ENCODE results near the gene STX16.
A peak's percentile ranks its signal among the peaks of the same experiment; 100 is the strongest.
"Not testable (repeated sequence)": the region's sequence is repeated elsewhere in the genome, so short reads cannot be mapped to it uniquely, and the experiment has no call there.

Gene STX16

GRCh38 chr20:58637466-58638213 lies 13.4 kb upstream of the STX16 start:
- DNase-seq: no peak

DNA sequence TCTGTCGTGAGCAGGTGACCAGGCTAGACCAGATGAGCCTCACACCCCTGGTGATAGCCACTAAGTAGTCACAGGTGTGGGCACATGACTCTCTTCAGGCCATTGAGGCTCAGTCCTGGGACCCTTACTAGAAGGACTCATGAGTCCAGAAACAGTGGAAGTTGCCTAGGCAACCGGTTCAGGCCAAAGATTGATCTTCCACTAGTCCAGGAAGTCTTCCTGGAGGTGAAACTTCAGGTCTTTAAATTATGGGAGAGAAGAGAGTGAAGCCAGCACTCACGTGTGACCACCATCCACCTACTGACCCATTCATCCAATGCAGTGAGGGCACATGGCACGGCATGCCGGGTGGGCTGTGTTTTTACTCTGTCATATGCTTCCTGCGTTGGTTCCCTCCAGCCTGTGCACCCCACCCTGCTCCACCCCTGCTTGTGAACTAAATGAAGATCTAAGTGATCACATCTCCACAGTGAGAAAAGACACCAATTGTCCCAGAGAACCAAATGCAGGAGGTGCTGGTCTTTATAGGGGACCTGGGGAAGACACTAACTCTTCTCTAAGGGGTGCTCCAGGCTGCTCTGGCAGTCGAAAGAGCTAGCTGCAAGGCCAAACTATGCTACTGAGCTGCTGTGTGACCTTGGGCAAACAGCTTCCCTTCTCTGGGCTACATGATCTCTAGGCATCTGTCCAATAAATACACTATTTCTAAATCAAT lies 12.5 kb upstream of the STX16 start:
- no peak for DNase-seq

GRCh38 chr20:58639182-58640146 lies 11.6 kb upstream of the STX16 start:
- no peak for DNase-seq

GRCh38 chr20:58640446-58640845 lies 10.6 kb upstream of the STX16 start:
- DNase-seq: no peak

- DNase-seq: no peak
These were observed 8.6 kb upstream of the STX16 start for GRCh38 chr20:58642441-58642840.

DNA sequence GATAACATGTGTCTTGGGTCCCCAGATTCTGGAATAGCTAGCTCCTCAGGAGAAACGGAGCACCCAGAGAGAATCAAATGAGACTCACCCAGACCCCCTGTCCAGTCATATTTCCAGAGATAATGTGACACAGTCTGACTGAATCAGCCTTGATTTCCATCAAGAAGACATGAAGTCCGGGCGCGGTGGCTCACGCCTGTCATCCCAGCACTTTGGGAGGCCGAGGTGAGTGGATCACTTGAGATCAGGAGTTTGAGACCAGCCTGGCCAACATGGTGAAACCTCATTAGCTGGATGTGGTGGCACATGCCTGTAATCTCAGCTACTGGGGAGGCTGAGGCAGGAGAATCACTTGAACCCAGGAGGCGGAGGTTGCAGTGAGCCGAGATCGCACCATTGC lies 8.2 kb upstream of the STX16 start:
- not testable (repeated sequence) for DNase-seq

- no peak for DNase-seq
These were observed 5.6 kb upstream of the STX16 start for GRCh38 chr20:58645412-58645968.

- DNase-seq: no peak
These were observed 4.8 kb upstream of the STX16 start for GRCh38 chr20:58646257-58646656.

DNA sequence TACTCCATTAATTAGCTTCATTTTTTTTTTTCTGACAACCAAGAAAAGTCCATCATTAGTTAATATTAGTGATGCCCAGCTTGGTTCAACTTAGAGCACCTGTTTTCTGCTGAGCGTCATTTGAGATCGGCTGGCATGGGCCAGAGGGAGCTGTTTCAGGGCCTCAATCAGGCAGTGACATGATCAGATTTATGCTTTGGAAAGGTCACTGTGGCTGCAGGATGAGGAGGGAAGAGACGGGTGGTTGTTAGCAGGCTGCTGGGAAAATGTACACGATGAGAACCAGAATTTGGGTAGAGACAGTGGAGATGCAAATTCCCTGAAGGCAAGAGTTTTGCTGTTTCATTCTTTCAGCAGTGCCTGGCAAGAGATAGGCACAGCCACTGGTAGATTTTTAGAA lies 4.4 kb upstream of the STX16 start:
- no peak for DNase-seq

DNA sequence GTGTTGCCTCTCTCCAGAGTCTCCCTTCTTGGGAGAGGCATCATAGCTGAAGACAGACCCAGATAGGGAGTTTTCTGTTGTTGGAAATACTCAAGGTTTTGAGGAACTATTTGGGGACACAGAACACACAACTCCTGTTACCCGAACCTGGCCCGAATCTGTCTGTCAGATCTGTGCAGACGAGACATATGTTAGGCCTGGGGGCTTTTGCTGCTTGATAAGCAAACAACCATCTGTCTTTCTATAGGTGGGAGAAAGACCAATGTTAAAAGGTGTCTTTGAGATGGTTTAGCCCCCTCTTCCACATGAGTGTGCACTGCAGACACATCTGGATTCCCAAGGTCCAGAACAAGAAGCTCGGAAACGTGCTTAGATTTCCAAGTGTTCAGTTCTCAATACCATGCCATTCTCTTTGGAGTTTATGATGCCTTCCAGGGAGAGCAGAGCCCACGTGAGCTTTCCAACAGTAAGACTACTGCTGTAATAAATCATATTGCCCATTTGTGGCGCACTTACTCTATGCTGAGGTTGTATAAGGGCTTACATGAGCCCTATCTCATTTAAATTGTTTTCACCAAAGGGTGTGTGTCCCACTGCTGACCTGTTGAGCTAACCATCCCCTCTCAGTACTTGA lies 3.8 kb upstream of the STX16 start:
- DNase-seq: no peak

DNA sequence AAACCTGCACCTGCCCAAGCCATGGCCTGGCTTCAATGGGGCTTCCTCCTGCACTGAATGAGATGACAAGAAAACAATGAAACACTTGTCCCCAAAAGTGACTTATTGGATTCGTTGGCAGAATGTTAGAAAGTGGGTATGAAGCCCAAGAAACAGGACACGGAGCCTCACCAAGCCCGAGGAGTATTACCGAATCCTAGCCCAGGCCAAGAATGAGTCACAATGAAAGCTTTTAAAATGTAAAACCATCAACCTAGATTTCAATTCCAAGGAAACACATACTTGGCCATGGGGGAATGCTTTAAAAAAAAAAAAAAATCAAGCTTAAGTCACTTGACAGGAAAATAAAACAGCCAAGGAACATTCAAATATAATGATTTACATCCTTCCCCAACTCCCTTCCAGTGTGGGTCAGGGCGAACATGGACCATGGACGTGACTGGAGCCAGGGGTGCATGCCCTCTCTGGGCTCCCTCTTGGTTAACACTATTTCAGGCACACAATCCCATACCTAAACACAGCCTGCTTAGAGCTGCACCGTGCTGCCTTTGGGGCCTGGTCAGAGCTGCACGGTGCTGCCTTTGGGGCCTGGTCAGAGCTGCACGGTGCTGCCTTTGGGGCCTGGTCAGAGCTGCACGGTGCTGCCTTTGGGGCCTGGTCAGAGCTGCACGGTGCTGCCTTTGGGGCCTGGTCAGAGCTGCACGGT lies 3.1 kb upstream of the STX16 start:
- no peak for DNase-seq

DNA sequence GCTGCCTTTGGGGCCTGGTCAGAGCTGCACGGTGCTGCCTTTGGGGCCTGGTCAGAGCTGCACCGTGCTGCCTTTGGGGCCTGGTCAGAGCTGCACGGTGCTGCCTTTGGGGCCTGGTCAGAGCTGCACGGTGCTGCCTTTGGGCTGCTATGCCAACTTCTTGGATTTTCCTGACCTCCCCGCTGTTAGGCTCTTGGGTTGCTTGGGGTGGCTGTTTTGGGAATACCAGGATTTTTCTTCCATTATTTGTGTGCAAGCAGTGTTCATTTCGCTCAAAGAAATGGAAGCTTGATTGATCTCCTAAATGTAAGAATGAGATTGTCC lies 2.6 kb upstream of the STX16 start:
- not testable (repeated sequence) for DNase-seq

DNA sequence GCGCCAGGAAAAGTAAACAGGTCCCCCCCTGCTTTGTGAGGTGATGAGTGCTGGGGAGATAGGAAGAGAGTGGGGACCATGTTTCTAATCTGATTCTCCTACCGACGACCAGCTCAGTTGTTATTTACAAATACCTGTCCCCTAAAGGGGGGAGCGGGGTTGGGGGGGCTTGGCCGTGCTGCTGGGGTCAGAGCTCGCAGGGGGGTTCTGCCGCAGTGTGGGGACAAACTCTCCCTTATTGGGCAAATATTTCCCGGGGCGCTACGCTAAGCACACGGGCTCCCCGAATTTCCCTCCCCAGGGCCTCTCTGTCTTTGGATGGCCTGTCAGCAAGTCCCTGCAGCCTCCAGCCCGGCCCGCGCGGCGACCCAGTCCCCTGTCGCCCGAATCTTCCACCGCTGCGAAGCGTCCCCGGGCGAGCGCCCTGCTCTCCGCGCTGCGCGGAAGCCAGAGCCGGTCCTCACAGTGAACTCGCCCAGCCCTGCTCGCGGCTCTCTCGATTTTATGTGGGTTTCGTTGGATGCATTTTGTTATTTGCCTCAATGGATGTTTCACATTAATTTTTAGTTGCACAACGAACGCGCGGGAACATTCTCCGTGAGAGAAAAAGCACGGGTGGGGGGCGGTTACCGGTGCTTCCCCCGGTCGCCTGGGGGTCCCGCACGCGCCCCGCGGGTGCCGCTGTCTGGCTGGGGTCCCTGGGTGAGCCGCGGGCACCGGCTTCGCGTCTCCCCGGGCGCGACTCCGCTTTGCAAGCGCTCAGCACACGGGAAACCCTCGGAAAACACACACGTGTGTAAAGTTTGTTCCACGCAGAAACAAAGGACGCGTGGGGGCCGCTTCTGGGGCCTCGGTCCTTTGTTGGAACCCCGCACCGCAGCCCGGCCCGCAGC lies 1.5 kb upstream of the STX16 start:
- peak; percentile 42 for DNase-seq

- peak; percentile 43 for DNase-seq
These were observed 805 bp upstream of the STX16 start for GRCh38 chr20:58650181-58650775.

DNA sequence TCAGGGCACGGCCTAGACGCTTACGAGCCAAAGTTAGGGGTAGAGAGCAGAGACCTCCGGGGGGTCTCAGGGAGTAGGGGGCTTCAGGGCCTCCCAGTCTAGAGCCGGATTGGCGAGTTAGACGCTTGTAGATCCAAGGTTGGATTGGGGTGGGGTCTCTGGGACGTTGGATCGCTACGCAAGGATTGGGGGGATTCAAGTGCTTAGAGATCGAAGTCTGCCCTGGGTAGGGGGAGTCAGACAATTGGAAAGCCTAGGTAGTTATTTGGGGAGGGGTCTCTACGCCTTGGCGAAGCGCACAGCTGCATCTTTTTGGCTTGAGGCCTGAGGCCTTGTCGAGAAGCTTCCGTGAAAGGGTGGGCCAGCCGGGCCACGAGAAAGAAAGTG lies 469 bp downstream of the STX16 start:
- no peak for DNase-seq

DNA sequence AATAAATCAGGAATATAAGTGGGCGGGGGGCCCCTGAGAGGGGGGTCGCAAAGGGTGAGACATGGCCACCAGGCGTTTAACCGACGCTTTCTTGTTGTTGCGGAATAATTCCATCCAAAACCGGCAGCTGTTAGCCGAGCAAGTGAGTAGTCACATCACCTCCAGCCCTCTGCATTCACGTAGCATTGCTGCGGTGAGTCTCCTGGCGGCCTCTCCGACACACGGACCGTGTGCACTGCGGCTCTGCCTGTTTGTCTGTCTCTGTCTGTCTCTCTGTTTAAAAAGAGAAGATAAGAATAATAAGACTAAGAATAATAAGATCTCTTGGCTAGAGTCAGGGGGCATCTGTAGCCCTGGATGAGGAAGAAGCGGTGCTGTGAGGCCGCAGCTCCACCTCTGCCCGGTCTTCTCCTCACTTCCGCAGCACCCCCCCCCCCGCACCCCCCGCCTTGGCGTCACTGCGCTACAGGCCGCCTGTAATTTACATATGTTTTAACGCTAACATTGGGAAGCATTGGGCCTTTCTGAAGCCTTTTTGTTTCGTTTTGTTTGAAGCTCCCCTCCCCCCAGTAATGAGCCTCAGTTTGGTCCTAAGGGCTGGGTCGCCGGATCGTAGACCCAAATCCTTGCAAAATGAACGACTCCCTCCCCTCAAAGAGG lies 993 bp downstream of the STX16 start:
- peak; percentile 62 for DNase-seq

GRCh38 chr20:58652606-58653294 lies 1.7 kb downstream of the STX16 start:
- DNase-seq: no peak

DNA sequence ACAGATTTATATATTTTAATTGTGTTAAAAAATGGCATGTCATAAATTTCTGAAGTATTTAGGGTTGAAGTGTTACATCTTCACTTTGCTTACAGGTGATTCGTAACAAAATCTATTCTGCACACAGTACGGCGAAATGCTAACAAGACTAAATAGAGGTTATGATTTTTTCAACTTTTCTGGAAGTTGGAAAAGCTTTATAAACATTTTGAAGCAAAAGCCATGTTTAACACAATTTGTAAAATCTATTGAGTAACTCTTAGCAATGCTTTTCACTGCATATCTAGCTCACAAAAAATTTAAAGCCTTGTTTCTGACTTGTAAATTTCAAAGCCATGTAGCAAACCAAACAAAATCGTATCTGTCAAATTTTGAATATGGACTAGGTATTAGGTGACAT lies 3.3 kb downstream of the STX16 start:
- DNase-seq: no peak

- no peak for DNase-seq
These were observed 4.4 kb downstream of the STX16 start for GRCh38 chr20:58655328-58656107.
